ENCODE data around the gene VDAC2. TPM values are rescaled to one million over a fixed set of nuclear protein-coding genes. Genes with fewer than 3 reads are reported as not detected.
"Not testable (repeated sequence)": the region's sequence is repeated elsewhere in the genome, so short reads cannot be mapped to it uniquely, and the experiment has no call there.

Gene VDAC2
- total RNA-seq, 6 experiments from 2014 or later = 48.3 to 92.7 (median 70.2) TPM

- ATAC-seq = no peak
- no peak for DNase-seq
- Histone ChIP-seq H3K27ac (no peak overlapping the region), H3K9me3 (no peaks in the 10 kb centered on the region), H3K36me3 (peaks cover 0 to 53% (median 21%) of the 10 kb centered on the region in 4 donors), H3K4me1 (peaks cover 0 to 16% (median 5%) of the 10 kb centered on the region in 4 donors), H3K27me3 (no peaks in the 10 kb centered on the region), H3K4me3 (no peak overlapping the region)
- 95% methylated on average over 3 of the region's 6 CpGs for WGBS (ENCODE audit: insufficient coverage, low coverage, low lambda C conversion rate, missing lambda C conversion rate)
- intact Hi-C loops (cut with DNase I) = no loop called here
- TF ChIP-seq, protein P1, sequence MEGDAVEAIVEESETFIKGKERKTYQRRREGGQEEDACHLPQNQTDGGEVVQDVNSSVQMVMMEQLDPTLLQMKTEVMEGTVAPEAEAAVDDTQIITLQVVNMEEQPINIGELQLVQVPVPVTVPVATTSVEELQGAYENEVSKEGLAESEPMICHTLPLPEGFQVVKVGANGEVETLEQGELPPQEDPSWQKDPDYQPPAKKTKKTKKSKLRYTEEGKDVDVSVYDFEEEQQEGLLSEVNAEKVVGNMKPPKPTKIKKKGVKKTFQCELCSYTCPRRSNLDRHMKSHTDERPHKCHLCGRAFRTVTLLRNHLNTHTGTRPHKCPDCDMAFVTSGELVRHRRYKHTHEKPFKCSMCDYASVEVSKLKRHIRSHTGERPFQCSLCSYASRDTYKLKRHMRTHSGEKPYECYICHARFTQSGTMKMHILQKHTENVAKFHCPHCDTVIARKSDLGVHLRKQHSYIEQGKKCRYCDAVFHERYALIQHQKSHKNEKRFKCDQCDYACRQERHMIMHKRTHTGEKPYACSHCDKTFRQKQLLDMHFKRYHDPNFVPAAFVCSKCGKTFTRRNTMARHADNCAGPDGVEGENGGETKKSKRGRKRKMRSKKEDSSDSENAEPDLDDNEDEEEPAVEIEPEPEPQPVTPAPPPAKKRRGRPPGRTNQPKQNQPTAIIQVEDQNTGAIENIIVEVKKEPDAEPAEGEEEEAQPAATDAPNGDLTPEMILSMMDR (IDR thresholded peaks at IDR 0.05) = no peak
- TF ChIP-seq POLR2A (IDR thresholded peaks at IDR 0.05) = no peak
Observed at GRCh38 chr10:75212343-75212742, 1.7 kb downstream of the VDAC2 start.

DNA sequence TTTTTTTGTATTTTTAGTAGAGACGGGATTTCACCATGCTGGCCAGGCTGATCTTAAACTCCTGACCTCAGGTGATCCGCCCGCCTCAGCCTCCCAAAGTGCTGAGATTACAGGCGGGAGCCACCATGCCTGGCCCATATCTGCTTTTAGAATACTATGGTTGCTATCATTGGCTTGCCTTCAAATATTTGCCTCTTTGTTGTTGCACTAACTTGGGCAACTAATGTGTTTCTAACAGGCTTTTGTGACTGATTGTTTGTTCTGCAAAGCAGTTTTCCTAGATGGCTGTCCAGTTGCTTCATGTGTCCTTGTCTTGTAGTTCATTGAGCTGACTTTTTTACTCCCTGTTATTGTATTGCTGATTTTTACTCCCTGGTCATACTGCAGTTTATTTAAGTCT lies 9.7 kb downstream of the VDAC2 start:
- no peak overlapping the region for H3K4me3 ChIP-seq
- H3K27ac ChIP-seq = no peak overlapping the region
- WGBS (ENCODE audit: insufficient coverage, low coverage, low lambda C conversion rate, missing lambda C conversion rate) = 90% methylated on average over 3 of the region's 4 CpGs
- H3K4me1 ChIP-seq = no peaks in the 10 kb centered on the region
- DNase-seq (no peak), ATAC-seq (no peak)
- TF ChIP-seq, protein P1 (IDR thresholded peaks at IDR 0.05) = no peak
- no peak for TF ChIP-seq POLR2A (IDR thresholded peaks at IDR 0.05)
- peaks cover 22 to 87% (median 53%) of the 10 kb centered on the region in 4 donors for H3K36me3 ChIP-seq
- no peaks in the 10 kb centered on the region for H3K9me3 ChIP-seq
- H3K27me3 ChIP-seq = no peaks in the 10 kb centered on the region
- intact Hi-C loops (cut with DNase I) = no loop called here

DNA sequence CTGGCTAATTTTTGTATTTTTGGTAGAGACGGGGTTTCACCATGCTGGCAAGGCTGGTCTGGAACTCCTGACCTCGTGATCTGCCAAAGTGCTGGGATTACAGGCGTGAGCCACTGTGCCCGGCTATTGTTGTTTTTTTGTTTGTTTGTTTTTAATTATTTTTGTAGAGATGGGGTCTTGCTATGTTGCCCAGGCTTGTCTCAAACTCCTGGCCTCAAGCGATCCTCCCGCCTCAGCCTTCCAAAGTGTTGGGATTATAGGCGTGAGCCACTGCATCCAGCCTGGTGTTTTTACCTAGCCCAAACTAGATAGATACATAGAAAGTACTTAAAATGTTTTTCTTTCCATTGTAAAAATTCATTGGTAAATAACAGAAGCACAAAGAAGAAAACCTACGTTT lies 10.9 kb downstream of the VDAC2 start:
- H3K27ac ChIP-seq; H3K4me1 ChIP-seq; DNase-seq; ATAC-seq; intact Hi-C loops (cut with DNase I); H3K27me3 ChIP-seq; H3K4me3 ChIP-seq; H3K9me3 ChIP-seq: not testable (repeated sequence)
- WGBS (ENCODE audit: insufficient coverage, low coverage, low lambda C conversion rate, missing lambda C conversion rate) = 97% methylated on average over 5 of the region's 8 CpGs
- H3K36me3 ChIP-seq = peaks cover 19 to 75% (median 48%) of the 10 kb centered on the region in 4 donors

- DNase-seq (no peak), ATAC-seq (no peak)
- Histone ChIP-seq H3K27ac (no peak overlapping the region), H3K27me3 (no peaks in the 10 kb centered on the region), H3K4me1 (no peaks in the 10 kb centered on the region), H3K36me3 (peaks cover 19 to 60% (median 41%) of the 10 kb centered on the region in 4 donors), H3K4me3 (no peak overlapping the region), H3K9me3 (no peaks in the 10 kb centered on the region)
- TF ChIP-seq, protein P1 (IDR thresholded peaks at IDR 0.05) = no peak
- TF ChIP-seq POLR2A (IDR thresholded peaks at IDR 0.05) = no peak
- 71% methylated on average over 2 of the region's 2 CpGs for WGBS (ENCODE audit: insufficient coverage, low coverage, low lambda C conversion rate, missing lambda C conversion rate)
- intact Hi-C loops (cut with DNase I) = no loop called here
Observed at GRCh38 chr10:75223507-75223906, 12.9 kb downstream of the VDAC2 start.

GRCh38 chr10:75226095-75226494 lies 15.5 kb downstream of the VDAC2 start:
- Histone ChIP-seq H3K27me3 (no peaks in the 10 kb centered on the region), H3K27ac (peak overlapping the region; percentile 50 to 63 (median 54)), H3K36me3 (peaks cover 13 to 50% (median 31%) of the 10 kb centered on the region in 4 donors), H3K9me3 (no peaks in the 10 kb centered on the region), H3K4me3 (no peak overlapping the region), H3K4me1 (no peaks in the 10 kb centered on the region)
- WGBS (ENCODE audit: insufficient coverage, low coverage, low lambda C conversion rate, missing lambda C conversion rate) = 60% methylated on average over 2 of the region's 2 CpGs
- no peak for TF ChIP-seq POLR2A (IDR thresholded peaks at IDR 0.05)
- TF ChIP-seq, protein P1 (IDR thresholded peaks at IDR 0.05) = no peak
- intact Hi-C loops (cut with DNase I) = no loop called here
- ATAC-seq (no peak), DNase-seq (no peak)
